ENCODE measurements around the gene TNFRSF17.

TNFRSF17 gene

DNA sequence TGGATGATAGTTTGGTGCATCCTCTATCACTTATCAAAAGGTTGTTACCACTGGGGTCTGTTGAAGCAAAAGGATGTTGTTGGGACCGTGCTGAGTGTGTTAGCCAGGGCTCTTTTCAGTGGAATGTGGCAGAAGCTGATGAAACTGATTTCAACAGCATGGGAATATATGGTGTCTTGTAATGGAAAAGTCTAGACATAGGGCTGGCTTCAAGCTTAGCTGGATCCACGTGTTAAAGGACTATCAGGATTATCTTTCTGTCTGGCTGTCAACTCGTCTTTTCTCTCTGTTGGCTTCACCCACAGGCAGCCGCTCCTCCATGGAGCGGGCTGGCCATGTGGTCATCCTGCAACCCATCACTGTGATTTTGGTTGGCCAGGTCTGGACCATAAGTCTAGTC, 20.2 kb downstream of the TNFRSF17 start:
- H2BK15ac ChIP-seq (replicated peaks; ENCODE audit: low read depth): no peak overlapping the region
- H3K36me3 ChIP-seq (ENCODE audit: control insufficient read depth, insufficient read depth, low read length): no peaks in the 10 kb centered on the region
- H3K4ac ChIP-seq (ENCODE audit: low read depth, low read length): no peak overlapping the region
- H2BK120ac ChIP-seq (ENCODE audit: low read depth, low read length): no peak overlapping the region
- no peak for DNase-seq
- no peak overlapping the region for H3K56ac ChIP-seq (ENCODE audit: low read length)
- no peak overlapping the region for H3K18ac ChIP-seq (ENCODE audit: low read length)
- H2AK5ac ChIP-seq (ENCODE audit: low read length): no peak overlapping the region
- H4K8ac ChIP-seq (ENCODE audit: low read depth, low read length): no peak overlapping the region
- no peak overlapping the region for H3K4me2 ChIP-seq (ENCODE audit: low read length)
- no peaks in the 10 kb centered on the region for H3K4me1 ChIP-seq (ENCODE audit: control insufficient read depth, low read depth, low read length)
- H3K9ac ChIP-seq (ENCODE audit: low read length): no peak overlapping the region
- H4K5ac ChIP-seq (ENCODE audit: low read length): no peak overlapping the region
- no peak overlapping the region for H2BK5ac ChIP-seq (ENCODE audit: low read length)
- no peaks in the 10 kb centered on the region for H3K79me1 ChIP-seq (ENCODE audit: low read length)
- no peaks in the 10 kb centered on the region for H3K79me2 ChIP-seq (ENCODE audit: control insufficient read depth, insufficient read depth, low read length)
- WGBS (ENCODE audit: extremely low coverage, insufficient coverage, low lambda C conversion rate): no CpG with 5 or more reads among the region's 5 CpGs
- no peak overlapping the region for H3K27ac ChIP-seq (ENCODE audit: low read depth, low read length)
- H3K27me3 ChIP-seq (ENCODE audit: insufficient read depth, low read length, poor library complexity): no peaks in the 10 kb centered on the region
- H3K4me3 ChIP-seq (ENCODE audit: low read length): no peak overlapping the region
- no peak overlapping the region for H3K23ac ChIP-seq (ENCODE audit: low read length)

DNA sequence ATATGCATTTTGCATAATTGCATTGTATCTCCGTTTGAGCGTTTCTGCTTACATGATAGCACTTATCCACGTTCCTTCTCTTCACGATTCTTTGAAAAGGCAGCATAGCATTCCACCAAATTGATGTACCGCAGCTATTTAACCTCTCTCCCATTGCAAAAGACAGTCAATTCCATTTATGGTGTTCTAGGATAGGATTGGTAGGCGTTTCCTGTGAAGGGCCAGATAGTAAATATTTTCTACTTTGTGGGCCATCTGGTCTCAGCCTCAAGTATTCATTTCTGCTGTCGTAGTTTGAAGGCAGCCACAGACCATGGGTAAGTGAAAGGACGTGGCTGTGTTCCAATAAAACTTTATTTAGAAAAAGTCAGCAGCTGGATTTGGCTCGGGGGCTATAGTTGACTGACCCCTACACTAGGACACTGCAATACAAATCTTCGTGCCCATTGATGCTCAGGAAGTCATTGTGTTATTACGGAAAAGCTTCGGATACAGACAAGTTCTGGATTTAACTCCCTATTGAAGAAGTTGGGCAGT, 21.6 kb downstream of the TNFRSF17 start:
- Histone ChIP-seq H3K27me3 (ENCODE audit: insufficient read depth, low read length, poor library complexity) (no peaks in the 10 kb centered on the region), H3K79me2 (ENCODE audit: control insufficient read depth, insufficient read depth, low read length) (no peaks in the 10 kb centered on the region), H3K4me2 (ENCODE audit: low read length) (no peak overlapping the region), H2BK15ac (replicated peaks; ENCODE audit: low read depth) (no peak overlapping the region), H3K4me1 (ENCODE audit: control insufficient read depth, low read depth, low read length) (no peaks in the 10 kb centered on the region), H3K56ac (ENCODE audit: low read length) (no peak overlapping the region), H3K36me3 (ENCODE audit: control insufficient read depth, insufficient read depth, low read length) (no peaks in the 10 kb centered on the region), H3K4me3 (ENCODE audit: low read length) (no peak overlapping the region), H2BK120ac (ENCODE audit: low read depth, low read length) (no peak overlapping the region), H3K4ac (ENCODE audit: low read depth, low read length) (no peak overlapping the region), H4K5ac (ENCODE audit: low read length) (no peak overlapping the region), H2BK5ac (ENCODE audit: low read length) (no peak overlapping the region), H4K8ac (ENCODE audit: low read depth, low read length) (no peak overlapping the region), H3K79me1 (ENCODE audit: low read length) (no peaks in the 10 kb centered on the region), H3K18ac (ENCODE audit: low read length) (no peak overlapping the region), H3K23ac (ENCODE audit: low read length) (no peak overlapping the region), H3K9ac (ENCODE audit: low read length) (no peak overlapping the region), H3K27ac (ENCODE audit: low read depth, low read length) (no peak overlapping the region), H2AK5ac (ENCODE audit: low read length) (no peak overlapping the region)
- no peak for DNase-seq
- WGBS (ENCODE audit: extremely low coverage, insufficient coverage, low lambda C conversion rate): no CpG with 5 or more reads among the region's 12 CpGs

DNA sequence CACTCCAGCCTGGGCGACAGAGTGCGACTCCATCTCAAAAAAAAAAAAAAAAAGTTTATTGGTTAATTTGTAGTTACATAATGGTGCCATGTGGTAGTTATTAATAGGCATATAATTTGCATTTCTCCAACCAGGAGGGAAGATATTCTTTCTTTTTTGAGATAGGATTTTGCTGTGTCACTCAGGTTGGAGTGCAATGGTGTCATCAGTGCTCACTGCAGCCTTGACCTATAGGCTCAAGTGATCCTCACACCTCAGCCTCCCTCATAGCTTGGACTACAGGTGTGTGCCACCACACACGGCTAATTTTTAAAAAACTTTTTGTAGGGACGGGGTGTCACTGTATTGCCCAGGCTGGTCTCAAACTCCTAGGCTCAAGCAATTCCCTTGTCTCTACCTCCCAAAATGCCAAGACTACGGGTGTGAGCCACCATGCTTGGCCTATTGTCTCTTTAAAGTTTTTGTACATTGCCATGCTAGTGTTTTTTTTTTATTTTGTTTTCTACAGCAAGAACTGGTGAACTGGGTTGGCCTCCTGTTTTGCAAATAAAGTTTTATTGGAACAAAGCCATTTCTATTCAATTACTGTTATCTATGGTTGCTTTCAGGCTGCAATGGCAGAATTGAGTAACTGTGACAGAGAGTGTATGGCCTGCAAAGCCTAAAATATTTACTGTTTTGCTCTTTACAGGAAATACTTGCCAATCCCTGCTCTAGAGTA, 23.4 kb downstream of the TNFRSF17 start:
- no peaks in the 10 kb centered on the region for H3K4me1 ChIP-seq (ENCODE audit: control insufficient read depth, low read depth, low read length)
- no CpG with 5 or more reads among the region's 5 CpGs for WGBS (ENCODE audit: extremely low coverage, insufficient coverage, low lambda C conversion rate)
- H2BK15ac ChIP-seq (replicated peaks; ENCODE audit: low read depth): no peak overlapping the region

DNA sequence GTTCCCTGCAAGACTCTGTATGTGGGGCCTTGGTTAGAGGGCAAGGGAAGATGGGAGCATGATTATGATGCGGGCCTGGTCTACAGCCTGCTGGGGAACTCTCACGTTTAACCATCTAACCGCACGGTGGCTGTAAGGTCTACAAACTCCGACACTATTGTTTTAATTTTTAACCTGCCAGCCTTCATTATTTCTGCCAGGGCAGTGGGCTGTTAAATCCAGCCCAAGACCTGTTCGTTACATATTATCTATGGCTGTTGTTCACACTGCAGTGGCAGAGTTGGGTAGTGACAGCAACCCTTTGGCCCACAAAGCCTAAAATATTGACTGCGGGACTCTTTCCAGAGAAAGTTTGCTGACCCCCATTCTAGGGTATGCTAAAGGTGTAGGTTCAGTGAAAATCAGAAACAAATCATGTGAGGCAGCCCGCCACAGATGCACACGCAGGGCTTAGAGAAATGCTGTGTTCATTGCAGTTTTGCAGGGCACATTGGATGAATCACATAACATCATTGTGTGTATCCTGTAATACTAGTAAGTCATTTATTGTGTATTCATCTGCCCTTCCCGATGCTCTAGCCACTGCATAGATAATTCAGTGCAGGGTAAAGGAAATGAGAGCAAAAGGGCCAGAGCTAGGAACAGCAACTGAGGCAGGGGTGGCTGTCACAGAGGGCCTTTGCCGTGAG, 25.8 kb downstream of the TNFRSF17 start:
- no peaks in the 10 kb centered on the region for H3K27me3 ChIP-seq (ENCODE audit: insufficient read depth, low read length, poor library complexity)
- WGBS (ENCODE audit: extremely low coverage, insufficient coverage, low lambda C conversion rate): no CpG with 5 or more reads among the region's 11 CpGs
- H2BK5ac ChIP-seq (ENCODE audit: low read length): no peak overlapping the region
- no peak overlapping the region for H3K18ac ChIP-seq (ENCODE audit: low read length)
- no peaks in the 10 kb centered on the region for H3K79me1 ChIP-seq (ENCODE audit: low read length)
- H3K23ac ChIP-seq (ENCODE audit: low read length): no peak overlapping the region
- H2BK15ac ChIP-seq (replicated peaks; ENCODE audit: low read depth): no peak overlapping the region
- H2BK120ac ChIP-seq (ENCODE audit: low read depth, low read length): no peak overlapping the region
- H3K9ac ChIP-seq (ENCODE audit: low read length): no peak overlapping the region
- H3K4me1 ChIP-seq (ENCODE audit: control insufficient read depth, low read depth, low read length): no peaks in the 10 kb centered on the region
- no peak overlapping the region for H3K27ac ChIP-seq (ENCODE audit: low read depth, low read length)
- no peak overlapping the region for H4K5ac ChIP-seq (ENCODE audit: low read length)
- no peak overlapping the region for H3K4ac ChIP-seq (ENCODE audit: low read depth, low read length)
- no peak overlapping the region for H2AK5ac ChIP-seq (ENCODE audit: low read length)
- no peaks in the 10 kb centered on the region for H3K36me3 ChIP-seq (ENCODE audit: control insufficient read depth, insufficient read depth, low read length)
- no peaks in the 10 kb centered on the region for H3K79me2 ChIP-seq (ENCODE audit: control insufficient read depth, insufficient read depth, low read length)
- H4K8ac ChIP-seq (ENCODE audit: low read depth, low read length): no peak overlapping the region
- no peak overlapping the region for H3K4me2 ChIP-seq (ENCODE audit: low read length)
- no peak overlapping the region for H3K4me3 ChIP-seq (ENCODE audit: low read length)
- no peak for DNase-seq
- no peak overlapping the region for H3K56ac ChIP-seq (ENCODE audit: low read length)

More for the DNA sequence above, 23.4 kb downstream of the TNFRSF17 start:
- Histone ChIP-seq H2BK5ac (ENCODE audit: low read length) (no peak overlapping the region), H3K4me2 (ENCODE audit: low read length) (no peak overlapping the region), H2BK120ac (ENCODE audit: low read depth, low read length) (no peak overlapping the region), H3K79me1 (ENCODE audit: low read length) (no peaks in the 10 kb centered on the region), H3K4ac (ENCODE audit: low read depth, low read length) (no peak overlapping the region), H4K5ac (ENCODE audit: low read length) (no peak overlapping the region), H3K9ac (ENCODE audit: low read length) (no peak overlapping the region), H3K56ac (ENCODE audit: low read length) (no peak overlapping the region), H3K4me3 (ENCODE audit: low read length) (no peak overlapping the region), H3K23ac (ENCODE audit: low read length) (no peak overlapping the region), H4K8ac (ENCODE audit: low read depth, low read length) (no peak overlapping the region), H3K79me2 (ENCODE audit: control insufficient read depth, insufficient read depth, low read length) (no peaks in the 10 kb centered on the region), H3K27me3 (ENCODE audit: insufficient read depth, low read length, poor library complexity) (no peaks in the 10 kb centered on the region), H3K18ac (ENCODE audit: low read length) (no peak overlapping the region), H3K36me3 (ENCODE audit: control insufficient read depth, insufficient read depth, low read length) (no peaks in the 10 kb centered on the region), H3K27ac (ENCODE audit: low read depth, low read length) (no peak overlapping the region), H2AK5ac (ENCODE audit: low read length) (no peak overlapping the region)
- DNase-seq: no peak

DNA sequence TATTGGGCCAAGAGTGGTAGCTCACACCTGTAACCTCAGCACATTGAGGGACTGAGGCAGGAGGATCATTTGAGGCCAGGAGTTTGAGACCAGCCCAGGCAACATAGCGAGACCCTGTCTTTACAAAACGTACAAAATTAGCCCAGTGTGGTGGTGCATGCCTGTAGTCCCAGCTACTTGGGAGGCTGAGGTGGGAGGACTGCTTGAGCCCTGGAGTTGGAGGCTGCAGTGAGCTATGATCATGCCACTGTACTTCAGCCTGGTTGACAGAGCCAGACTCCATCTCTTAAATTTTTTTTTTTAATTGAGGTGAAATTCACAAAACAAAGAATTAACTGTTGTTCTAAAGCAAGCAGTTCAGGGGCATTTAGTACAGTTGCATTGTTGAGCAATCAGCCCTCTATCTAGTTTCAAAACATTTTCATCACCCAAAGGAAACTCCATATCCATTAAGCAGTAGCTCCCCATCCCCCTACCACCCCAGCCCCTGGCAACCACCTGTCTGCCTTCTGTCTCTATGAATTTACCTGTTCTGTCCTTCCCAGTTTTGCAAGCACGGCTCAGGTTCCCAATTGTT, 27.1 kb downstream of the TNFRSF17 start:
- no CpG with 5 or more reads among the region's 3 CpGs for WGBS (ENCODE audit: extremely low coverage, insufficient coverage, low lambda C conversion rate)
- no peaks in the 10 kb centered on the region for H3K4me1 ChIP-seq (ENCODE audit: control insufficient read depth, low read depth, low read length)
- no peak overlapping the region for H3K9ac ChIP-seq (ENCODE audit: low read length)
- H3K79me2 ChIP-seq (ENCODE audit: control insufficient read depth, insufficient read depth, low read length): no peaks in the 10 kb centered on the region
- H2BK120ac ChIP-seq (ENCODE audit: low read depth, low read length): no peak overlapping the region
- no peak overlapping the region for H3K18ac ChIP-seq (ENCODE audit: low read length)
- no peak for DNase-seq
- H3K23ac ChIP-seq (ENCODE audit: low read length): no peak overlapping the region
- H2BK15ac ChIP-seq (replicated peaks; ENCODE audit: low read depth): no peak overlapping the region
- no peak overlapping the region for H4K5ac ChIP-seq (ENCODE audit: low read length)
- H3K56ac ChIP-seq (ENCODE audit: low read length): no peak overlapping the region
- H3K79me1 ChIP-seq (ENCODE audit: low read length): no peaks in the 10 kb centered on the region
- no peak overlapping the region for H4K8ac ChIP-seq (ENCODE audit: low read depth, low read length)
- no peak overlapping the region for H3K27ac ChIP-seq (ENCODE audit: low read depth, low read length)
- H3K36me3 ChIP-seq (ENCODE audit: control insufficient read depth, insufficient read depth, low read length): no peaks in the 10 kb centered on the region
- H2AK5ac ChIP-seq (ENCODE audit: low read length): no peak overlapping the region
- H3K4me3 ChIP-seq (ENCODE audit: low read length): no peak overlapping the region
- H3K4me2 ChIP-seq (ENCODE audit: low read length): no peak overlapping the region
- H2BK5ac ChIP-seq (ENCODE audit: low read length): no peak overlapping the region
- H3K4ac ChIP-seq (ENCODE audit: low read depth, low read length): no peak overlapping the region
- no peaks in the 10 kb centered on the region for H3K27me3 ChIP-seq (ENCODE audit: insufficient read depth, low read length, poor library complexity)

Data from mesendoderm (in vitro differentiated cells).